ENCODE data around the gene LACTB.
A peak's percentile ranks its signal among the peaks of the same experiment; 100 is the strongest.

LACTB gene

GRCh38 chr15:63121382-63122001 is at the start of gene LACTB:
LACTB (plus strand) TSS chr15:63121861; CDS start chr15:63121872, 11 bp downstream.
- peak; percentile 73 for DNase-seq

DNA sequence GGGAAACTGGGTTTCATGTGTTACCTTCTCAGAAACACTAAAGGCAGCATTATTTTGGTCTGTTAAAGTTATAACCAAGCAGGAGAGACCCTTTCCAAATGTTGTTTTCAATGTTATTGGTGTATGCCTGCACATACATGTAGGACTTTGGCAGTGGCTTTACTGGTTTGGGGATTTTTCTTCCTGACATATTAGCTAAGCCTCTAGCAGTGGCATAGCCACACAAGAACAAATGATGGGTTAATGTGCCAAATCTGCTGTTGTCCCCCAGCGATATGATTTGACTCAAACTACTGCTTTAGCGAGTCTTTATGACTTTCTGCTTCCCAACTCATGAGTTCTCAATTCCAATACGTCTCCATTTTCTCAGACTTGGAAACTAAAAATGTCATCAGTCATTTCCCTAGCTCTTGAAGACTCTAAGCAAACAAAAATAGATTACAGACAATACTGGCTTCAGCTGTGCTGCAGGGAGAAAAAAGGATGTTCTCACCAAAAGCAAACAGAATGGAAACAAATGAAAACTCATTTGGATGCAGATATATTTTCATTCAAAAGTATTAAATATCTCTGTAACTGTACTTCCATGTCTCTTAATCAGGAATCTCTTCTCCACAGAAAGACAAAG is 49.5 kb upstream of the LACTB start:
- DNase-seq: no peak

GRCh38 chr15:63072809-63073277 is 48.8 kb upstream of the LACTB start:
- DNase-seq: no peak

GRCh38 chr15:63073497-63074172 is 48.0 kb upstream of the LACTB start:
- no peak for DNase-seq

DNA sequence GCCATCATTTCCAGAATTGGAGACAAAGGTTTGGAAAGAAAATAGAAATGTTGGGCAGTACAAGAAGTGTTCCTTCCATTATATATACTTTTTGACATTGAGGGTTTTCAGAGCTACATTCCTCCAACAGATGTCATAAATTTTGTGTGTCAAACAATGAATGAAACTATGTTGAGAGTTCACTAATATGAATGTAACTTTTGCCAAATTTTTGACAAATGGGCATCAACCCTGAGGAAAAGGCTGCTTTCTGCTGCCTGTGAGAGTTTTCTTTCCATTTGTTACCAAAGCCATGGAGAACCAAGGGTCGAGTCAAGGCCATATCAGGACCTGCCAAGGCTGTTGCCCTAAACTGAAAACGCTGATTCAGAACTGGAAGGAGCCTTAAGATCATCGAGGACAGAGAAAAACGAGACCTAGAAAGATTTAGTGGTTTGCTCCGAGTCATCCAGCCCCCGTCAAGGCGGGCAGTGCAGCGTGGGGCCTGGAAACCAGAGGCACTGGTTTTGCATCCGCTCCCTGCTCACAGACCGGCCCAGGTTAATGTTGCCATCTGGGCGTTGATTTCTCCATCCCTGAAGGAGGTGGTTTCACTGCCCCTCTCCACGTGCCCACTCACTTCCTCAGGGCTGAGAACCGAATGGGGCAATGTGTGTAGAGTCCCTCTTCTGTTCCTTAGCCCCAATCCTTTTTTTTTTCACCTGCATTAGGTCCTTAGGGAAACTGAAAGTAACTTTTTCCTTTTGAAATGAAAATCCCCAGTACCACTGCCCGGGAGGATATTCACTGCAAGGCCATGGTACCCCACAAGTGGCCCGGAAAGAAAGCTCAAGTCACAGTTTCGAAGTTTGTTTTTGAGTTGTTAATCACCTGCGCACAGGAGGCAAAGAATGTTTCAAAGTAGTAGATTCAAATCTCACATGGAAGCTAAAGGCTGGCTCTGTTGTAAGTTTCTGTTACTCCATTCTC is 46.4 kb upstream of the LACTB start:
- no peak for DNase-seq

GRCh38 chr15:63075984-63076713 is 45.5 kb upstream of the LACTB start:
- DNase-seq: no peak

- no peak for DNase-seq
These were observed 45.0 kb upstream of the LACTB start for GRCh38 chr15:63076714-63077046.

GRCh38 chr15:63077952-63078351 is 43.7 kb upstream of the LACTB start:
- DNase-seq: no peak

- DNase-seq: no peak
These were observed 41.6 kb upstream of the LACTB start for GRCh38 chr15:63079947-63080626.

GRCh38 chr15:63080634-63081250 is 40.9 kb upstream of the LACTB start:
- DNase-seq: no peak

GRCh38 chr15:63082366-63082765 is 39.3 kb upstream of the LACTB start:
- no peak for DNase-seq

DNA sequence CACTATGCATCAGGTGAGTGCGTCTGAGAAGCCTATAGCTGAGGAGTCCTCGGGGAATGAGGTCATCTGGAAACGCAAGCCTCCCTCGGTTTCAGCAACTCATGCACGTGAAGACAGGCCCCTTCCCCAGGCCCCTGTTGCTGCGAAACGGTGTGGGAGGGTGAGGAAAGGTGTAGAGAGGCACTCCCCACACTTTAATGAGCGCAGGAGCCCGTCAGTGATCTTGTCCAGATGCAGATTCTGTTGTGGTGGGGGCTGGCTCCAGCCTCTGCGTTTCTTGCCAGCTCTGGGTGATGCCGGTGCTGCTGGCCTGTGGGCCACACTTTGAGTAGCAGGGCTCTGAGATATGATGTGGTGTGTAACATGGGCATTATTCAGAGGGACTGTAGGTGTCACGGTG is 38.6 kb upstream of the LACTB start:
- no peak for DNase-seq

- no peak for DNase-seq
These were observed 38.1 kb upstream of the LACTB start for GRCh38 chr15:63083541-63083940.

DNA sequence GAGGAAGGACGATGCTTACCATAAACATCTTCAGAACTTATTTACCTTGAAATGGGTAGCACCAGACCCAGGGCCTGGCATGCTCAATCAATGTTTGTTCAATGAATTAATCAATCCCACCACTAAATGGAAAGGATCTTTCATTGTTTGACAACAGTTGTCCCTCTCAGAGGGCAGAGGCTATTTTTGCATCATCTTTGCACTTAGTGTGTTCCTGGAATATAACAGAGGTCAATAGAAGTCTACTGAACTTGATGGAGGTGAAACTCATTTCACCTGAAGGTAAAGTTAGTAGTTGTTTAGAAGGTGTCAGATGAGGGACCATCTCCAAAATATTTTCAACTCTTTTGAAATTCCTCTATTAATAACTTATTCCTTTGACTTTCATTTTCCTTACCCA is 36.9 kb upstream of the LACTB start:
- DNase-seq: no peak

DNA sequence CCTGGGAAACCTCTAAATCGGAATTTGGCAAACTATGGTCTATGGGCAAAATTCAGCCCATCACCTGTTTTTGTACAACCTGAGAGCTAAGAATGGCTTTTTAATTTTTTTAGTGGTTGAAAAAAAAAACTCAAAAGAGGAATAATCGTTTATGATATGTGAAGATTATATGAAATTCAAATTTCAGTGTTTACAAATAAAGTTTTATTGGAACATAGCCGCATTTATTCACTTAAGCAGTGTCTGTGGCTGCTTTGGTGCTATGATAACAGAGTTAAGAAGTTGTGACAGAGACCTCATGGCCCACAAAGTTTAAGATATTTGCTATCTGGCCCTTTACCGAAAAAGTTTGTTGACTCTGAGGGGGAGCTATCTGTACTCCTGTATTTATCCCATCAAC is 36.4 kb upstream of the LACTB start:
- DNase-seq: no peak

DNA sequence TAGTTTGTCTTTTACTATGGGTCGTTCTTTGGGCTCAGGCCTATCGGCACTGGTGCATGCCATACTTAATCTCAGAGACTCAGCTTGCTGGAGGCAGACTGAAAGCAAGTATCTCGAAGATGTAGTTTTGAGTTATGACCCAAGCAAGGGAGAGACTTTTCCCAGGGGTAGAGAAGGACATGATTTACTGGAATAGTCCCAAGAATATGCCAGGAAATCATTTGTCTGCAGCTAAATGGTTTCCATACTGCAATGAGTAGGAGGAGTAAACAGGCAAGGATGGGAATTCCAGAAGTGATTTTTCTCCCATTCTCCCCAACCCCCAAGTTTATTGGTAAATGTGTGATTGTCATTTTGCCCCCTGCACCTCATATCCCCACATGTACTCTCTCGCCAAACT is 35.4 kb upstream of the LACTB start:
- DNase-seq: no peak

DNA sequence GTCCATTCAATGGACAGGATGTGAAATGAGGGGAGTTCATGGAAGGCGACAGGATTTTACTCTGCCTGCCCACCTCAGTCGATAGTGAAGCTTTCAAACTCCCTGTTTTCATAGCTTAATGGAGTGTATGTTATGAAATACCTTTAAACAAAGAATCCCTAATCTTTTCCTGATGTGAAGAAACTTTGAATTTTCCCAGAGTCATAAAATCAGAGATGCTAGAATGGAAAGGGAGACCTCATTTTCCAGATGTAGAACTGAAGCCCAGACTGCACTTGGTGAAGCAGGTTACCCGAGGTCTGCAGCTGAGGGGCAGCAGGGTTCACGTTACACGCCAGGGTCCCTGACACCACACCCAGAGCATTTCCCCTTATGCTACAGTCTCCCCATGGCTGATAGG is 34.7 kb upstream of the LACTB start:
- no peak for DNase-seq

- DNase-seq: no peak
These were observed 33.0 kb upstream of the LACTB start for GRCh38 chr15:63088533-63089245.

- DNase-seq: no peak
These were observed 32.2 kb upstream of the LACTB start for GRCh38 chr15:63089260-63090043.

GRCh38 chr15:63090472-63090871 is 31.2 kb upstream of the LACTB start:
- no peak for DNase-seq

Data from activated gamma-delta T cell treated with Interleukin-2 at 50 U/mL for 16 hours (primary cell).